ENCODE measurements around the gene BRSK1.

The BRSK1 gene

DNA sequence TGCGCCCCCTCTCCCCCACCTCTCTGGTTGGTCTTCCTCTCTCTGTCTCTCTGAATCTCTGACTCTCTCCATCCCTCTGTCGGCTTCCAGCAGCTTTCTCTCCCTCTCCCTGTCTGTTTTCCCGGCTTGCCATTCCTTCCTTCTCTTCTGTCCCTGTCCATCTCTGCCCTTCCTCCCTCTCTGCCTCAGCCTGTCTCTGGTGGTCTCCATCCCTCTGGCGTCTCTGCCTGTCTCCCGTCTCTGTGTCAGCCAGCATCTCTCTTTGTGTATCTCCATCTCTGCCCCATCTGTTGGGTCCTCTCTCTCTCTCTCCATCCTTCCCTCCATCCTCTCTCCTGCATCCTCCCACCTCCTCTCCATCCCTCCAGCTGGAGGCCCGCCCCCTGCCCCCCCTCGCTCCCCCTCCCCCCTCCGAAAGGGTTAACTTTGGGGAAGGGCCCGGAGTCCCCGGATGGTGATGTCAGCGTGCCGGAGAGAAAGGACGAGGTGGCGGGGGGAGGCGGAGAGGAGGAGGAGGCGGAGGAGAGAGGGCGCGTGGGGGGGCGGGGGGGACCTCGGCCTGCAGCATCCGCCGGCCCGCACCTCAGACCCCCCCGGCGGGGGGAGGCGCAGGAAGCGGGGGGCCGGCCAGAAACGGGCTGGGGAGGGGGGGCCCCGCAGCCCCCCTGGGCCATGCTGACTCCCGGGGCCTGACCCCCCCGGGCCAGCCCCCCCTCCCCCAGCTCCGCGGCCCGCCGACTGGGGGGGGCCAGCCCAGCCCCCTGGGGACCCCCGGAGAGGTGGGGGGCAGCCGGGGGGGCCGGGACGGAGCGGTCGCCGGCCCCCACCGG is at the start of gene BRSK1:
Gene BRSK1 (plus strand): TSS at position 450 of the 830 bp plus-strand sequence. CDS start 446 bp downstream, outside the sequence.
- DNase-seq (ENCODE audit: low spot score): peak; percentile 89

DNA sequence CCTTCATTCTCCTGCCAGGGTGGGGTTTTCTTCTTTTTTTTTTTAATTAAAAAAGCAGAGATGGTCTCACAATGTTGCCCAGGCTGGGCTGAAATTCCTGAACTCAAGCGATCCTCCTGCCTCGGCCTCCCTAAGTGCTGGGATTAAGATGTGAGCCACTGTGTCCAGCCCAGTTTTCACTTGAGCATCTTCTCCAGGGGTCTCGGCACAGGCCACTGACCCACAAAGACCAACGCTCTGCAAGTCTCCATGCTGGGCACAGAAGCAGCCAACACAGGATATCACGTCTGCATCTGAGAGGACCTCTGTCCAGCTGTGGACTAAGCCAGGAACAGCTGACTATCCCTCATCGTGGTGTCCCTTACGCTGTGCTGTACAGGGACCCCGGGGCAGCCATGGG is 45.8 kb upstream of the BRSK1 start:
- no peak for DNase-seq (ENCODE audit: low spot score)

DNA sequence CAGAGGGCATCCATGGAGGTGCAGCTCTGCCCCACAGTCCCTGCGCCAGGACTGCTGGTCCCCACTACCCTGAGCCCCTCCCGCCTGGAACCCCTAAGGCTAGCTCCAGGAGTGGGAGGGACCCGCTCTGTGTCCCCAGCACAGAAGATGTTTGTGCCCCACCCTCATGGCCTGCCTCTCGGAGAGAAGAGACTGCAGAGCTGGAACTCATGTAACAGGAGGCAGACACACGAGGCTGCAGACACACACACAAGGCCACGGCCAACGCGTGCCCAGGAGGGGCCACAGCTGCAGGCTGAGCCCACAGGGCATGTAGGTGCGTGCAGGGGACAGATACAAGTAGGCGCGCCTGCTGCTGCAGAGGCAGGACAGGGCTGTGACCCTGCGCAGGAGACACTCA is 44.8 kb upstream of the BRSK1 start:
- DNase-seq (ENCODE audit: low spot score): no peak

DNA sequence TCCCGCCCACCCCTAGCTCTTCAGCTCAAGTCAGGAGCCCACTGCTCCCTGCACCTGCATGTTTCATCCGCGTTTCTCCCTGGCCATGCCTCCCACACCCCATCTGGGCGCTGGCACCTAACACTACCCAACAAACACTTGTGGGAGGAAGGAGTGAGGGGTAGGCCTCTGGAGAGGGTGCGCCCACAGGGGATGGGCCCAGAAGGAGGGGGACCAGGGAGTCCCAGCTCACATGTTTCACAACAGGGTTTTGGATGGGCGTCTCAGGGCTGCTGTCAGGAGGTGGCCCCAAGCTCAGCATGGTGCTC is 43.1 kb upstream of the BRSK1 start:
- no peak for DNase-seq (ENCODE audit: low spot score)

DNA sequence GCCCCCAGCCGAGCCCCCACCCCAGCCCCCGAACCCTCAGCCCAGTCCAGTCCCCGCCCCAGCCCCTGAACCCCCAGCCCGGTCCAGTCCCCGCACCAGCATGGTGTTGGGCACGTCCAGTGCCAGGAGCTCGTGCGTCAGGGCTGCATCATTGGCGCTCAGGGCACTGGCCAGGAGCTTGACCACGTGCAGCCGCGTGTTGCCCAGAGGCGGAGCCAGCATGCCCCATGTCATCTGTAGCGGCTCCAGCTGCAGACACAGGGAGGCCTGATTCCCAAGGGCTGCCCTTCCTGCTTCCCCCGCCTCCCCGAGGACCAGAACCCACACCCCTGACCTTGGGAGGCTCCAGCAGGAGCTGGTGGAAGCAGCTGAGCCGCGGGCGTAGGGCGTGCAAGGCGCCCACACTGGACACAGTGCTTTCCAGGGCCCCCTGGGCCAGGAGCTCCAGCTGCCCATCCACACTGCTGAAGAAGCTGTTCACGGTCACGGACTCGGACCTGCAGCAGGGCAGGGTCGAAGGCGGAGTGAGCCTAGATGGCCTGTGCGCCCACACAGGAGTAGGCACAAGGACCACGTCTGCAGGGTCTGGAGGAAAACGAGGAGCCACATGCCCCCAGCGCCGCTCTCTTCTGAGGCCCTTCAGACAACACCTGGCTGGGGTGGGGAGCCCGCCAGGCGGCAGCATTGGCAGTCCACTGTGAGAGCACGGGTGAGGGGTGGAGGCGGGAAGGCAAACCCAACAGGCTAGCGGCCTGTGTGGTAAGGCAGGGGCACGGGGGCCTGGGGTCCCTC is 42.5 kb upstream of the BRSK1 start:
- no peak for DNase-seq (ENCODE audit: low spot score)

DNA sequence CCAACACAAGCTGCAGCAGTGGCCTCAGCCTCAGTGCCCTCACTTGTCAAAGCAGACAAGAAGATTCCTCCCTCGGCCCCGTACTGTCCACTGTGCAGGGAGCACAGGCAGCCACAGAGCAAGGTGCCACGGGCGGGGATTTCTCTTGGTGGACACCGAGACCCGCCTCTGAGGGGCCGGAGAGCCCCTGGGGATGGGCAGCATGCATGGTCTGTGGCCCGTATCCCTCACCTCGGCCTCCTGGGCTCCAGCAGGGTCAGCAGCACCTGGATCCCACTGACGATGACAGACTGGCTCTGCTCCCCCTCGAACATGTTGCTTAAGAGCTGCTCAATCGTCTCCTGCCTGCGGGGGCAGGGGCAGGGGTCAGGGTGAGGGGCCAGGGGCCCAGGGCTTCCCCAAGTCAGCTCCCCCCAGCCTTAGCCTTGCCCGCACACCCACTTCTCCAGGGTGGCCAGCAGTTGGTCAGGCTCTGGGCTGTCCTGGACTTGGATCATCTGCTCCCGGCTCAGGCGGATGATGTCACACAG is 41.8 kb upstream of the BRSK1 start:
- DNase-seq (ENCODE audit: low spot score): no peak

DNA sequence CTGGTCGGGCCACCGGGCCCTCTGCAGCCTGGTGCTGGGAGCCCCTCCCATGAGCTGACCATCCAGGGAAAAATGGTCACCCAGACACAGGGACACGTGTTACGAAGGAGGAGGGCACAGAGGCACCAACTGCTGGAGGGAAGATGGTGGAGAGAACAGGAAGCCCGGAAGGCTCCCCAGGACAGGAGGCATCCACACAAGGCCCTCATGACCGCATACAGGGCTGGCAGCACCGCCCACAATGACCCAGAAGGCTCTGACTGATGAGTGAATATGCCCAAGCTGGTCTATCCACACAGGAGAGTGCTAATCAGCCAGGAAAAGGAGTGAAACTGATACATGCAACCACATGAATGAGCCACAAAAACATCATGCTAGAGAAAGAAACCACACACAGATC is 41.3 kb upstream of the BRSK1 start:
- no peak for DNase-seq (ENCODE audit: low spot score)

DNA sequence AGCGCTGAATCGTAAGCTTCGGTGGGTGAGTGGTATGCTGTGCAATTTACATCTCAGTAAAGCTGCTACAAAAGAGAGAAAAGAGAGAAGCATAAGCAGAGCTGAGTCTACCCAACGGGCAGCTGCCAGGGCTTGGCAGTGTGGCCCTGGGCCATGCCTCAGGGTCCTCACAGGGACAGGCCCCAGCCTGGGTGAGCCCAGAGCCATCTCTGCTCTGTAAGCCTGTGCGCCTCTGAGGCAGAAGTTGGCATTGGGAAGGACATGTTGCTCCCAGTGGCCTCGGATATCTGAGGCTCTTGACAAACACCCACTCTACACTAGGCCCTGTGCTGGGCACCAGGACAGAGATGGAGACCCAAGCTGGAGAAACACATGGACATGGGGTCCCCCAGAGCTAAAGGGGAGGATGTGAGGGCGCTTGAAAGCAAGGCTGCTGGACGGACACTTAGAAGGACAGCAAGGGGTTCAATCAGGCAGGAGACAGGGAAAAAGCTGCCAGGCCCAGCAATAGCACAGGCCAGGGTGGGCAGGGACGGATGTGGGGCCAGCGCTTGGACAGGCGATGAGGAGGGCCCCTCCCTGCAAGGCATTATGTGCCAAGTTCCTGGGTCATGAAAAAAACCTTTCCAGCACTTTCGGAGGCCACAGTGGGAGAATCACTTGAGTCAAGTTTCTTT is 39.7 kb upstream of the BRSK1 start:
- DNase-seq (ENCODE audit: low spot score): no peak

DNA sequence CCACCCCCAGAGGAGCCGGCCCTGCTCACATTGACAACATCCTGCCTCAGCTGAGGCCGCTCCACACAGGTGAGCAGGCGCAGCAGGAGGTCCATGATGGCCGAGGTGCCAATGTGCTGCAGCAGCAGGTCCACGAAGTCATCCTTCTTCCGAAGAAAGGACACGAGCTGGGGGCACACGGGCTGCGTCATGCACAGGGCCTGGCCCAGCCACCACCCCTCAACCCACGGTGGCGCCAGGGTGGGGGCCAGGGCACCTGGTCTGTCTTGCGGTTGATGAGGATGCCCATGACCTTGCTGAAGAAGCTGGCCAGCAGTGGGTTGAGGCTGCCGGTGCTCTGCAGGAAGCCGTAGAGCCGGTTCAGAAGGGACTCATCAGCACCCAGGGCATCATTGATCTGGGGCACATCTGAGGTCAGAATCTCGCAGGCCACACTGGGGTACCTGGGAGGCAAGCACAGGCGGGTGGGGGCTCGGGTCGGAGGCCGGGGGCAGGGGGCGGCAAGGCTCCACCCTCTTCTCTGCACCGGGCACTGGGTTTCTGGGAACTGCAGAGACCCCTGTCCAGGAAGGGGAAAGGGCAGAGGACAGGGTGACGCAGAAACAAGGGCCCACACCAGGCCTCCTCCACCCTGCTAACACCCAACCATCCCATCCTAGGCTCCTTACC is 38.4 kb upstream of the BRSK1 start:
- no peak for DNase-seq (ENCODE audit: low spot score)

DNA sequence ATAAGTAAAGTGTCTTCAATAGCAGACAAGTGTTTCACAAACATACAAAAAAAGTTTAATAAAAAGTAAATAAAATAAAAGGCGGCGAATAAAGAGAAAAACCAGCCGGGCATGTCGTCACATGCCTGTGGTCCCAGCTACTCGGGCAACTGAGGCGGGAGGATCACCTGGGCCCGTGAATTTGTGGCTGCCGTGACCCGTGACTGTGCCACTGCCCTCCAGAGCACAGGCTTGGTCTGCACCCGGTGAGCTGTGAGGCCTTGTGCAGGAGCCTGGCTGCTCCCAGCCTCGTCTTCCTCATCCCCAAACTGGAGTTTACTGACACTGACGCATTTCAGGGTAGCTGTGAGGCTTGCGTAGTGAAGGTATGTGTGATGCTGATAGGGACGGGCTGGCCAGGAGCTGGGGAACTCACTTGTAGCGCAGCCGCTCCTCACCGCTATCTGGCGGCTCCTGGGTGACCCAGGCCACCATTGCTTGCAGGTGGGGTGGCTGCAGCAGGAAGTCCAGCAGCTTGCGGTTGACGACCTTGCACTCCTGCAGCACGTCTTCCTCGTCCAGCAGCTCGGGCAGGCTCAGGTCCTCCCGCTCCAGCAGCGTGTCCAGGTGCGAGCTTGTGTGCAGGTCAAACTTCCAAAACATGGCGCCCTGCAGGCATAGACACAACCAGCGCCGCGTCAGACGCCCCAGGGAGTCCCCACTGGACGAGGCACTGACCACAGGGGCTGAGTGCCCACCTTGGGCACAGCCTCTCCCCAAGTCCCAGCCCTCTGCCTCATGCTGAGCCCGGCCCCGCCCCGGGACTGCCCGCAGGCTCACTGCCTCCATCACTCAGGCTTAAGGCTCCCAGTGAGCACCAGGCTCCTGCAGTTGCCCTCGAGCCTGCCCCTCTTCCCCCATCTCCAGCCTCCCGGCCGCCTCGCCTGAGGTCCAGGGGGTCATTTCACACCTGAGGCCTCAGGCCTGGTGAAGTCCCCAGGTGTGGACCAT is 37.0 kb upstream of the BRSK1 start:
- DNase-seq (ENCODE audit: low spot score): no peak

DNA sequence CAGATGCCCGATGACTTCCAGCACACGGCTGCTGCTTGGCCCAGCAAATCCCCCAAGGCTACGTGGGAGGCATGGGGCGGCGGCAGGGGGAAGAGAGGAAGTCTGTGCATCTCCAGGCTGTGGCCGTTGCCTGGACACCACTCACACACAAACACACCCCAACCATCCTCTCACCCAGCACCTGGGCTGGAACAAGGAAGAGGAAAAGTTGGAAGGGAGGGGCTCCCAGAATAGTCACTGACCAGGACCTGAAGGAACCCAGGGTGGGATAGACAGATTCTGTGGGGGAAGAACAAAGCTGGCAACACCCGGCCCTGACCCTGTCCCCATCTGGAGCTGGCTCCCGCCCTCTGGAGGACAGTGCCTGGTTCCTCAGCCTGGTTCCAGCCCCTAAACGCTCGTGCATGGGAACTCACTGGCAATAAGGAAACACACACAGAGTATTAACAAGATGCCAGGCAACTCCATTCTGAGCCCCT is 36.1 kb upstream of the BRSK1 start:
- DNase-seq (ENCODE audit: low spot score): no peak

DNA sequence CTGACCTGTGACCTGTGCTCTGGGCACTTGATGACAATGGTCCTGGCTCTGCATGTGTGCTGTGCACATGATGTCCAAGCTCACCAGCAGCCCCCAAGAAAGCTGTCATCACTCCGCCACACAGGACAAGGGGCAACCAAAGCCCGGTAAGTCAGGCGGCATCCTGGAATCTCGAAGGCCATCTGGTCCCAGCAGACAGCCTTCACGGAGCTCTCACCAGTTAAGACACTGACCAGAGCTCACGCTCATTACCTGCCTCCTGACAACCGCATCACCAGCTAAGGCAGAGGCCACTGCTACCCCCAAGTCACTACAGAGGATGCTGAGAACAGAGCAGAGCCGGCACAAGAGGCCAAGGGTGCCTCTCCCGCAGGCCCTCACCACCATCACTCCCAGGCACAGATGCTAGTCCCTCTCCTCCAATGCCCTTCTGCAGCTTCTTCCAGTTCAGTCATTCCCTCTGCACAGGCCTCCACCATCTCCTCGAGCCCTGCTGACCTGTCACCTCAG is 35.6 kb upstream of the BRSK1 start:
- DNase-seq (ENCODE audit: low spot score): no peak

DNA sequence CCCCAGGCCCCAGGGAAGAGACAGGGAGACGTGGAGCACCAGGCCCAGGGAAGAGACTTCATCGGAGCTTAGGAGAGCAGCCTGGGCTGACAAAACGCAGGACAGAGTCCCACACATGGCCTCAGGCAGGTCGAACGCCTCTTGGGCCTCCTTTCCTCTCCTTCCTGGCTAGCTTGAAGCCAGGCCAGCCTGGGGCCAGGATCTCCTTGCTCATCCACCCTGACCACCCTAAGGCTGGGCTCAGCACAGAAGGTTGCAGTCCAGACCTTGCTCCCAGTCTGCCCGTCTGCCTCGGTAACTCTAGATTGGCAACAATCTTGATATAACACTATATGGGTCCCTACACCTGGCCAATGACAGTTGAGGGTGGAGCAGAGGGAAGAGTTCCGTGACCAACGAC is 35.1 kb upstream of the BRSK1 start:
- no peak for DNase-seq (ENCODE audit: low spot score)

DNA sequence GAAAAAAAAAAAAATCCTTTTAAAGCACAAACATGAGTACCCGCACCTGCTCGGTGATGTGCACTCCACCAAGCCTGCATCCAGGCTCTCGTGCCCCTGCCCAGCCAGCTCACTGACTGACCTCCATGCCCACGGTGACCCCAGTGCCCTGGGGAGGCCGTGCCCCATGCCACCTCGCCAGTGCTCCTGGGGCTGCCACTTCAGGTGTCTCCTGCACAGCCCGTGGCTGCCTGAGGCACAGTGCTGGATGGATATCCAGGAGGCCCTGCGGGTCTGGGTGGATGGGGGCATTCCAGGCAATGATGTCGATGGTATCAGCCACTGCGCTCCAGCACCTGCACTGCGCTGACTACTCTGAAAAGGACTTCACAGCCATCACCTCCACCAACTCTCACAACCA is 34.0 kb upstream of the BRSK1 start:
- DNase-seq (ENCODE audit: low spot score): no peak

DNA sequence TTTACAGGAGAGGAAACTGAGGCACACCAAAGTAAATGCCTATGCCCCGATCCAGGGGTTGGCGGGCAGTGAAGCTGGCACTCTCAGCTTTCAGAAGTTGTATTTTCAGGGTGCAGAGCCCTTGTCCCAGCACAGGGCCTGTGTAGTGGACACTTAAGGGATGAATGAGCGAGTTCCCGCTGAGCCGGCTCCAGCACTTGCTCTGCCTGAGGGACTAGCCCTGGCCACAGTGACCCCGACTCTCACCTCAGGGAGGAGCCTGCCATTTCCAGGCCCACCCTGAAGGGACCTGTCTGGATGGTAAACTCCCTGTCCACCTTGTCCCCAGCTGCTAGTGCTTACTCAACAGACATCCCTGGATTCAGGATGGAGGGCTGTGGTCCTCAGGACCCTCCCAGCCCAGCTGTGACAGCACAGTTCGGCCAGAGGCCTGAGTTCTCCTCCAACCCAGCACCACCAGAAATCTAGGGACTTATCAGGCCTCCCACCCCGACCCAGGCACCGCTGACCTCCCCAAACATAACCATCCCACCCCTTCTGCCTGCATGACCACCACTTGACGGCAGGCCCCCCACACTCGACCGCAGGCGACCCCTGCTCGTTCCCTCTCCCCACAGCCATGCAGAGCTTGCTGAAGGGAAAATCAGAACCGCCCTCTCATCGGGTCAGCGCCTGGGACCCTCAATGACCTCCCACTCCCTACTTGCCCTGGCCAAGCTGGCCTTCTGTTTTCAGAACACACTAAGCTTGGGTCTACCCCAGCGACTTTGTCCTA is 33.3 kb upstream of the BRSK1 start:
- no peak for DNase-seq (ENCODE audit: low spot score)

DNA sequence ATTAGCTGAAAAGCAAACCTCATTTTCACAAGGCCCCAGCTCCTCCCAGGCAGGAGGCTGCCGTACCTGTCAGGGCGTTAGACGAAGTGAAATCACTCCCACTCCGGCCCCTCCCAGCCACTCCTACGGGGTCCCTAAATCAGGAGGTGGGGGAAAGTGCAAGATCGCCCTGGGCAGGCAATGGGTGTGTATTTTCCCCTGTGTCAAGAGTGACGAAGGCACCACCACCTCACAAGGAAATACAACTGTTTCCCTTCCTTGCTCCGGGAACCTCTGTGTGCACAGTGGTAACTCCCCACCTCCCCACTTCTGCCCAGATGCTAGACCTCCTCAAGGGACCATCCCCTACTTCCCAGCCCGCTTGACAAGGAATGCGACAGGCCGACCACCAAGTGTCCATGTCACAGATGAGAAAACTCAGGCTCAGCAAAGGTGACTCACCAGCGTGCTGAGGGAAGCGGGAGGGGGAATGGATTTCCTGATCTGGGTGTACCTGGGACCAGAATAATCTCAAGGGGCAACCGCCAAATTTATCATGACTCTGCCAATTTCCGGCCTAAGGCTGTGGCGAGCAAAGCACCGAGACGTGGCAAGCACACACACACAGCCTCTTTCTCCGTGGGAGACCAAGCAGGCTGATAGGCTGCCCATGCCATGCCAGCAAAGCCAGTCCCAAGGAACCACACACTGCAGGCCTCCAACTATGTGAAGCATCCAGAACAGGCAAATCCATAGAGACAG is 32.3 kb upstream of the BRSK1 start:
- no peak for DNase-seq (ENCODE audit: low spot score)

DNA sequence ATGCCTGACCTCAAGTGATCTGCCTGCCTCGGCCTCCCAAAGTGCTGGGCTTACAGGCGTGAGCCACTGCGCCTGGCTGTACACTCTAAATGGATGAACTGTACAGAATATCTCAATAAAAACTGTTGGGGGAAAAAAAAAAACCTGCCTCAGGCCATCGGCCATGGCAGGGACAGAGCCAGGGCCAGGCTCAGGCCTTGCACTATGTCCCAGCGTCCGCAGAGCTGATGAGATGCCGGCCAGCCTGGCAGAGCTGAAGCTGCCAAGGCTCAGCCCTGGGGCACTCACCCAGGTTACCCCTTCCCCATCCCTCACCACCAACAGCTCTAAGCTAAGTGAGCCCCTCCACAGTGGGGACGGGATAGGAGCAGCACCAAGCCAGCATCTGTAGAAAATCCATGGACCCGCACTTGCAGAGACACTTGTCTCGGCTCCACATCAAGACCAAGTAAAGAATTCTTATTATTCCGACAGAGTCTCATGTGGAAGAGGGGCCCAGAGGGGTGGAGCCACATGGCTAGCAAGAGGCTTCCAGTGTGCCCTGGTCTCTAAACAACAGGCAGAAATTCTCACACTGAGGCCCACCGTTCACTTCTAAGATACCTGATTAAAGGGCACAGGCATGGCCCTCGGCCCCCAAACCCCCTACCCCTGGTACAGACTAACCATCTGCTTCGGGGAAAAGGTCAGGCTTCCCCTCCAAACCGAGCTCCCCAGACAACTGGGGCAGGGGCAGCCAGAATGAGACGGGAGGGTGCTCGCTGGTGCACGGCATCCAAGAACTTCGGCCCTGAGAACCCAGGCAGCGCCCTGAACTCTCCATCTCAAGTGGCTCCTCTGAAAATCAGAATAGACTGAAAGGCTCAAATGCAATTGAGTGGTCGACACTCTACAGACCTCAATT is 30.8 kb upstream of the BRSK1 start:
- DNase-seq (ENCODE audit: low spot score): no peak

Measured in ecto neural progenitor cell (in vitro differentiated cells).